KMS-11 (cell line): ENCODE measurements around the gene TMEM184B.

Experiments
- H2AFZ ChIP-seq: fragments of 200-600 bp; sonication (generic); 2 replicates; pipeline ENCODE4 v1.6.1; 2016; ENCODE audit warnings: antibody characterized with exemption, mixed run types, low read depth
- H3K27ac ChIP-seq: fragments of 200-600 bp; sonication (generic); 2 replicates; pipeline ENCODE4 v1.6.1; 2016; ENCODE audit warnings: mild to moderate bottlenecking, mixed run types
- H3K27me3 ChIP-seq: fragments of 200-600 bp; sonication (generic); 2 replicates; pipeline ENCODE4 v1.6.1; 2017; ENCODE audit warnings: mild to moderate bottlenecking, low read depth, mixed run types, moderate library complexity; ENCODE audit not compliant: insufficient read depth
- H3K36me3 ChIP-seq: fragments of 200-600 bp; sonication (generic); 2 replicates; pipeline ENCODE4 v1.6.1; 2017; ENCODE audit warnings: mild to moderate bottlenecking, mixed run types; ENCODE audit not compliant: insufficient read depth
- H3K4me1 ChIP-seq: fragments of 200-600 bp; sonication (generic); 2 replicates; pipeline ENCODE4 v1.6.1; 2016; ENCODE audit warnings: mild to moderate bottlenecking, low read depth, mixed run types; ENCODE audit not compliant: poor library complexity, severe bottlenecking
- H3K4me2 ChIP-seq: fragments of 200-600 bp; sonication (generic); 2 replicates; pipeline ENCODE4 v1.7.0; 2016; ENCODE audit warnings: mild to moderate bottlenecking, mixed run types
- H3K4me3 ChIP-seq: fragments of 200-600 bp; sonication (generic); IDR thresholded peaks from 2 replicates; pipeline ENCODE4 v1.6.1; 2017; ENCODE audit warnings: low read depth, low read length, mixed read lengths; ENCODE audit not compliant: insufficient read depth
- H3K79me2 ChIP-seq: fragments of 200-600 bp; sonication (generic); 2 replicates; pipeline ENCODE4 v1.6.1; 2016; ENCODE audit warnings: low read depth, mixed run types; ENCODE audit not compliant: insufficient read depth
- H3K9ac ChIP-seq: fragments of 200-600 bp; sonication (generic); 2 replicates; pipeline ENCODE4 v1.6.1; 2016; ENCODE audit warnings: mild to moderate bottlenecking, mixed run types
- H4K20me1 ChIP-seq: fragments of 200-600 bp; sonication (generic); 2 replicates; pipeline ENCODE4 v1.6.1; 2016; ENCODE audit warnings: mild to moderate bottlenecking, mixed run types; ENCODE audit not compliant: insufficient read depth
- TF ChIP-seq, protein P1 (sequence below): fragments of 200-600 bp; sonication (generic); conservative IDR thresholded peaks from 2 replicates; pipeline ENCODE4 v1.6.1; 2017; ENCODE audit warnings: low read depth, mild to moderate bottlenecking, antibody characterized with exemption, low read length, moderate library complexity, mixed read lengths

Gene TMEM184B

DNA sequence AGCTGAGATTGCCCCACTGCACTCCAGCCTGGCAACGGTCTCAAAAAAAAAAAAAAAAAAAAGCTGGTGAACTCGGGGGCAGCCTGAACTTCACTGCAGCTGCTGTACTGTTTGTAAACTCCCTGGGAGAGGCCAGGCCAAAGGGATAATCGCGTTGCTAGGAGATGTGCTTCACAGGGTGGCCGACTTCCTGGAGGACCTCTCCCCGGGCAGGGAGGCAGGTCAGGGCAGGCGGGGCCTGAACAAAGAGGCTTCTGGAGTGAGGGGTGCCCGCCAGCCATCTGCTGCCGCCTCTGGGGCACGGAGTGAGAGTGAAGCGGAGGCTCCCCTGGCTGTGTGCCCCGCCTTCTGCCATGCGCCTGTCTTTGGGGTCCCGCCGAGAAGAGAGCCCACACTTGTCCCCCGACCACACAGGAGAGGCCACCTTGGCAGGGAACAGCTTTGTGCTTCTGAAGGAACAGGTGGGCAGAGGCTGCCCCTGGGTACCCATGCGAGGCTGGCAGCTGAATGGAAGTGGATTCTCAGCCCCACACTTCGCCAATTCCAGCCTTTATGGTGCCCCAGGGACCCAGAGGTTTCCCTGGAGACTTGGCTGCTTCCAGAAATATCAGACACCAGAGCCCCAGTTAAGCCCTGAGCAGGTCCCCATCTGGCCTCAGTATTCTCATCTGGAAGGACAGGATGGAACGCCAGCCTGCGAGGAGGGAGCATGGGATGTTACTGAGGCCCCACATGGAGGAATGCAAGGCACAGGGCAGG, 29.6 kb downstream of the TMEM184B start:
- Histone ChIP-seq H3K27me3 (no peaks in the 10 kb centered on the region), H3K27ac (no peak overlapping the region), H3K79me2 (no peaks in the 10 kb centered on the region), H3K36me3 (no peaks in the 10 kb centered on the region), H2AFZ (no peak overlapping the region), H3K9ac (no peak overlapping the region), H4K20me1 (no peaks in the 10 kb centered on the region), H3K4me1 (peaks cover 8% of the 10 kb centered on the region), H3K4me2 (no peak overlapping the region), H3K4me3 (no peak overlapping the region)
- TF ChIP-seq, protein P1, sequence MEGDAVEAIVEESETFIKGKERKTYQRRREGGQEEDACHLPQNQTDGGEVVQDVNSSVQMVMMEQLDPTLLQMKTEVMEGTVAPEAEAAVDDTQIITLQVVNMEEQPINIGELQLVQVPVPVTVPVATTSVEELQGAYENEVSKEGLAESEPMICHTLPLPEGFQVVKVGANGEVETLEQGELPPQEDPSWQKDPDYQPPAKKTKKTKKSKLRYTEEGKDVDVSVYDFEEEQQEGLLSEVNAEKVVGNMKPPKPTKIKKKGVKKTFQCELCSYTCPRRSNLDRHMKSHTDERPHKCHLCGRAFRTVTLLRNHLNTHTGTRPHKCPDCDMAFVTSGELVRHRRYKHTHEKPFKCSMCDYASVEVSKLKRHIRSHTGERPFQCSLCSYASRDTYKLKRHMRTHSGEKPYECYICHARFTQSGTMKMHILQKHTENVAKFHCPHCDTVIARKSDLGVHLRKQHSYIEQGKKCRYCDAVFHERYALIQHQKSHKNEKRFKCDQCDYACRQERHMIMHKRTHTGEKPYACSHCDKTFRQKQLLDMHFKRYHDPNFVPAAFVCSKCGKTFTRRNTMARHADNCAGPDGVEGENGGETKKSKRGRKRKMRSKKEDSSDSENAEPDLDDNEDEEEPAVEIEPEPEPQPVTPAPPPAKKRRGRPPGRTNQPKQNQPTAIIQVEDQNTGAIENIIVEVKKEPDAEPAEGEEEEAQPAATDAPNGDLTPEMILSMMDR, result no peak

DNA sequence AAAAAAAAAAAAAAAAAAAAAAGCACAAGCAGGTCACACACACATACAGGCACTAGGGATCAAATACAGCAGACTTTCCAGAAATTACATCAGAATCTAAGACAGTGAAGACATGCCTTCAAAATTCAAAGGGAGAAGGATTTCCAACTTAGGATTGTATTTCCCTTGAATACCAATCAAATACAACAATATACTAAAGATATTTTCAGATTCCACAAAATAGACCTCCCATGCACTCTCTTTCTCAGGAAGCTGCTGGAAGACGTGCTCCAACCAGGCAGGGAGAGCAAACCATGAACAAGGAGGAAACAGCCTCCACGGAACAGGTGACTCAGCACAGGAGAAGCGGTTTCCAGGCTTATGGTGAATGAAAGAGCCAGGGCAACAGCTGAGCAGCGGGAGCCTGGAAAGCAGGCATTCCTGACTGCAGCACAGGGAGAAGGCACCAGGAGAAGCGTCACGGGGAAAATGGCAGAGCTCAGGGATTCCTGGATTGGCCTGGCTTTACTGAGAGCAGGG, 32.0 kb downstream of the TMEM184B start:
- H3K79me2 ChIP-seq, result no peaks in the 10 kb centered on the region
- no peak overlapping the region for H3K4me2 ChIP-seq
- TF ChIP-seq, protein P1, result no peak
- no peaks in the 10 kb centered on the region for H3K36me3 ChIP-seq
- peaks cover 8% of the 10 kb centered on the region for H3K4me1 ChIP-seq
- H3K9ac ChIP-seq, result no peak overlapping the region
- H3K27ac ChIP-seq, result no peak overlapping the region
- no peak overlapping the region for H2AFZ ChIP-seq
- no peaks in the 10 kb centered on the region for H3K27me3 ChIP-seq
- no peak overlapping the region for H3K4me3 ChIP-seq
- no peaks in the 10 kb centered on the region for H4K20me1 ChIP-seq

DNA sequence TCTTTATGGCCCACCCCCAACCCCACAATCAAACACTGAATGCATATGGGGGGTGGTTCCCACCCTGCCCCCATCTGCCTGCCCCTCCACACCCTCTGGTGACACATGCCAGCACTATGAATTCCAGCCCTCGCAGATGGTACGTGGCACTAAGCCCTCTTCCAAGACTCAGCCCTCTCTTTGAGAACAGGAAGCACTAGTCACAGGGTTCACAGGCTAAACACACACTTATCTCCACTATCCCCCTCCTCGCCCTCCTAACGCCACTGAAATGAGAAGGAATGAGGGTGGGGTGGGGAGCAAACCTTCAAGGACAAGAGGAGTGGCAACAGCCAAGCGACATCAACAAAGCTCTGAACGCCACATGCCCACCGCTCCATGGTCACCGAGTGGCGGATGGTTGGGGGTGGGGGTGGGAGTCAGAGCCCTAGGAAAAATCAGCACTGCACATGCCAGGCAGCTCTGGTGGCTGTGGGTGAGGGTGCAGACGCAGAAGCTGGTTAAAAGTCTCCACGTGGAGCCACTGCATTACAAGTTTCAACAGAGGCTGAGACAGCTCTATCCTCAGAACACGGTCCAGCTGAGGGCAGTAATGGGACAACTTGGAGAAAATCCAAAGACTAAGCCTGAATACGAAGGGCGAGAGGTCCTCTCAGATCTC, 33.6 kb downstream of the TMEM184B start:
- H3K27ac ChIP-seq, result no peak overlapping the region
- peaks cover 5% of the 10 kb centered on the region for H3K4me1 ChIP-seq
- no peak overlapping the region for H2AFZ ChIP-seq

GRCh38 chr22:38238519-38239071, 34.2 kb downstream of the TMEM184B start:
- H3K4me1 ChIP-seq, result peaks cover 5% of the 10 kb centered on the region
- H3K36me3 ChIP-seq, result no peaks in the 10 kb centered on the region
- H4K20me1 ChIP-seq, result no peaks in the 10 kb centered on the region
- TF ChIP-seq, protein P1, result no peak
- no peak overlapping the region for H3K4me2 ChIP-seq
- H2AFZ ChIP-seq, result no peak overlapping the region
- H3K4me3 ChIP-seq, result no peak overlapping the region
- H3K79me2 ChIP-seq, result no peaks in the 10 kb centered on the region
- H3K27me3 ChIP-seq, result no peaks in the 10 kb centered on the region
- no peak overlapping the region for H3K9ac ChIP-seq
- H3K27ac ChIP-seq, result no peak overlapping the region

More for the DNA sequence above, 33.6 kb downstream of the TMEM184B start:
- no peaks in the 10 kb centered on the region for H3K79me2 ChIP-seq
- TF ChIP-seq, protein P1, result no peak
- H3K4me3 ChIP-seq, result no peak overlapping the region
- H3K27me3 ChIP-seq, result no peaks in the 10 kb centered on the region
- H4K20me1 ChIP-seq, result no peaks in the 10 kb centered on the region
- H3K36me3 ChIP-seq, result no peaks in the 10 kb centered on the region
- no peak overlapping the region for H3K9ac ChIP-seq
- H3K4me2 ChIP-seq, result no peak overlapping the region
